OCI-LY1 (cell line): ENCODE measurements around the gene KCNA2.

ENCODE experiments used
- CTCF ChIP-seq: fragments of 200-600 bp; sonication (generic), shearing (Covaris generic); IDR thresholded peaks from 2 replicates; pipeline ENCODE4 v1.5.1; 2017; ENCODE audit warnings: mild to moderate bottlenecking, antibody characterized with exemption, low read length, moderate library complexity, mixed read lengths
- EZH2 ChIP-seq: fragments of 200-600 bp; sonication (generic), shearing (Covaris generic); IDR thresholded peaks from 2 replicates; pipeline ENCODE4 v1.8.0; 2017; ENCODE audit warnings: borderline replicate concordance, mixed run types, mild to moderate bottlenecking, antibody characterized with exemption, low read length, moderate library complexity, mixed read lengths

- TF ChIP-seq CTCF (no peak), EZH2 (no peak)
Observed at GRCh38 chr1:110643879-110644472, 37.8 kb upstream of the KCNA2 start.
